Measurements from ENCODE around the gene TMEM240. TPM values are rescaled to one million over a fixed set of nuclear protein-coding genes. Genes with fewer than 3 reads are reported as not detected.
"Not testable (repeated sequence)": the region's sequence is repeated elsewhere in the genome, so short reads cannot be mapped to it uniquely, and the experiment has no call there.

Gene TMEM240
- total RNA-seq, 1 experiment from 2014 or later, result 1.2 TPM

GRCh38 chr1:1504777-1505365 is 35.6 kb downstream of the TMEM240 start:
- H3K27ac Mint-ChIP-seq (ENCODE audit: unreplicated experiment), result peak overlapping the region; percentile 88
- H3K27me3 Mint-ChIP-seq (ENCODE audit: insufficient read depth, unreplicated experiment); H3K9me3 ChIP-seq; H3K4me1 Mint-ChIP-seq (ENCODE audit: low read depth, unreplicated experiment); H3K9me3 Mint-ChIP-seq (ENCODE audit: unreplicated experiment); H3K27me3 ChIP-seq (replicated peaks; ENCODE audit: control insufficient read depth, insufficient read depth, low read length); H3K36me3 ChIP-seq (ENCODE audit: control insufficient read depth, insufficient read depth, low read length); BruUV-seq (replicated peaks); H3K4me1 ChIP-seq: not testable (repeated sequence)
- intact Hi-C loops (cut with micrococcal nuclease; ENCODE audit: unreplicated experiment), result loop anchor here (10.0 kb wide), 1 partner anchor 160 kb away; the partner anchor contains the start of gene DVL1
- H3K4me3 Mint-ChIP-seq (ENCODE audit: unreplicated experiment), result peak overlapping the region; percentile 87
- peak; percentile 82 to 88 for DNase-seq
- ChIA-PET POLR2A (interaction anchor here (0.5 to 1.0 kb wide), 3 partner anchors 63 to 106 kb away, joined by 3 to 6 read pairs (median 4); partner anchors contain the start of gene CCNL2), CTCF (interaction anchor here (0.5 to 1.2 kb wide), 5 partner anchors 13 to 116 kb away, joined by 3 to 5 read pairs (median 3); no protein-coding TSS in a partner anchor)
- peak; percentile 53 to 61 for TF ChIP-seq CTCF (IDR thresholded peaks at IDR 0.05; ENCODE audit: insufficient read depth in 1 of 2, low read depth in 1 of 2, low read length in 1 of 2, severe bottlenecking in 1 of 2, unreplicated experiment in 1 of 2)
- peak overlapping the region; percentile 25 for H3K4me3 ChIP-seq (ENCODE audit: low read depth, low read length)
- H3K36me3 Mint-ChIP-seq (ENCODE audit: insufficient read depth, unreplicated experiment), result peaks cover 13% of the 10 kb centered on the region

GRCh38 chr1:1495461-1495975 is 44.9 kb downstream of the TMEM240 start:
- BruUV-seq (replicated peaks), result not testable (repeated sequence)

GRCh38 chr1:1494311-1494710 is 46.1 kb downstream of the TMEM240 start:
- H3K4me1 ChIP-seq; H3K36me3 ChIP-seq (ENCODE audit: control insufficient read depth, insufficient read depth, low read length); intact Hi-C loops (cut with micrococcal nuclease; ENCODE audit: unreplicated experiment); H3K4me1 Mint-ChIP-seq (ENCODE audit: low read depth, unreplicated experiment); H3K4me3 Mint-ChIP-seq (ENCODE audit: unreplicated experiment); H3K27ac Mint-ChIP-seq (ENCODE audit: unreplicated experiment); H3K27me3 Mint-ChIP-seq (ENCODE audit: insufficient read depth, unreplicated experiment); DNase-seq; CTCF ChIA-PET; H3K9me3 Mint-ChIP-seq (ENCODE audit: unreplicated experiment); H3K9me3 ChIP-seq; H3K4me3 ChIP-seq (ENCODE audit: low read depth, low read length); H3K27me3 ChIP-seq (replicated peaks; ENCODE audit: control insufficient read depth, insufficient read depth, low read length); POLR2A ChIA-PET; BruUV-seq (replicated peaks): not testable (repeated sequence)
- peaks cover 60% of the 10 kb centered on the region for H3K36me3 Mint-ChIP-seq (ENCODE audit: insufficient read depth, unreplicated experiment)

More at GRCh38 chr1:1495461-1495975, 44.9 kb downstream of the TMEM240 start:
- H3K27ac Mint-ChIP-seq (ENCODE audit: unreplicated experiment); H3K4me1 Mint-ChIP-seq (ENCODE audit: low read depth, unreplicated experiment); H3K4me3 Mint-ChIP-seq (ENCODE audit: unreplicated experiment); H3K27me3 Mint-ChIP-seq (ENCODE audit: insufficient read depth, unreplicated experiment); CTCF ChIA-PET; H3K9me3 Mint-ChIP-seq (ENCODE audit: unreplicated experiment); POLR2A ChIA-PET; H3K9me3 ChIP-seq; intact Hi-C loops (cut with micrococcal nuclease; ENCODE audit: unreplicated experiment); H3K27me3 ChIP-seq (replicated peaks; ENCODE audit: control insufficient read depth, insufficient read depth, low read length); H3K4me3 ChIP-seq (ENCODE audit: low read depth, low read length); H3K36me3 ChIP-seq (ENCODE audit: control insufficient read depth, insufficient read depth, low read length); H3K4me1 ChIP-seq; DNase-seq: not testable (repeated sequence)
- peaks cover 48% of the 10 kb centered on the region for H3K36me3 Mint-ChIP-seq (ENCODE audit: insufficient read depth, unreplicated experiment)

GRCh38 chr1:1491601-1492000 is 48.8 kb downstream of the TMEM240 start:
- CTCF ChIA-PET, result interaction anchor here (1.1 kb wide), 1 partner anchor 13 kb away, joined by 5 read pairs; no protein-coding TSS in a partner anchor
- DNase-seq, result no peak
- POLR2A ChIA-PET, result no interaction called here
- Mint-ChIP-seq H3K36me3 (ENCODE audit: insufficient read depth, unreplicated experiment) (peaks cover 82% of the 10 kb centered on the region), H3K27ac (ENCODE audit: unreplicated experiment) (no peak overlapping the region), H3K4me3 (ENCODE audit: unreplicated experiment) (no peak overlapping the region), H3K27me3 (ENCODE audit: insufficient read depth, unreplicated experiment) (no peaks in the 10 kb centered on the region), H3K9me3 (ENCODE audit: unreplicated experiment) (no peaks in the 10 kb centered on the region), H3K4me1 (ENCODE audit: low read depth, unreplicated experiment) (no peaks in the 10 kb centered on the region)
- intact Hi-C loops (cut with micrococcal nuclease; ENCODE audit: unreplicated experiment), result no loop called here
- no peaks in the 10 kb centered on the region for H3K9me3 ChIP-seq
- no peaks in the 10 kb centered on the region for H3K4me1 ChIP-seq
- H3K36me3 ChIP-seq (ENCODE audit: control insufficient read depth, insufficient read depth, low read length), result peaks cover 4% of the 10 kb centered on the region
- H3K27me3 ChIP-seq (replicated peaks; ENCODE audit: control insufficient read depth, insufficient read depth, low read length), result no peaks in the 10 kb centered on the region
- no peak for TF ChIP-seq CTCF (IDR thresholded peaks at IDR 0.05; ENCODE audit: insufficient read depth in 1 of 2, low read depth in 1 of 2, low read length in 1 of 2, severe bottlenecking in 1 of 2, unreplicated experiment in 1 of 2)
- H3K4me3 ChIP-seq (ENCODE audit: low read depth, low read length), result no peak overlapping the region
- BruUV-seq (replicated peaks), result no TSS peak

Measured in Caco-2 (cell line).